Keratinocyte (primary cell): ENCODE data around the gene CHPT1. TPM values are rescaled to one million over a fixed set of nuclear protein-coding genes. Genes with fewer than 3 reads are reported as not detected.

Experiments
- DNase-seq: peaks from one replicate; pipeline ENCODE4 v3.0.0-alpha.2; 2011; ENCODE audit warnings: low read depth, missing footprints, low spot score
- FAIRE-seq: peaks from 2 replicates; lab custom pipeline; 2011; peaks lifted over from hg19 to GRCh38; lab: Jason Lieb, UNC
- H2AFZ ChIP-seq: 2 replicates; pipeline ENCODE4 v1.6.0; 2012; ENCODE audit warnings: low read length, control low read depth, inconsistent platforms; ENCODE audit not compliant: control insufficient read depth
- H3K27ac ChIP-seq: 2 replicates; pipeline ENCODE4 v1.5.1; 2011; ENCODE audit warnings: low read length; ENCODE audit not compliant: control insufficient read depth, insufficient read depth
- H3K27me3 ChIP-seq: 3 replicates; pipeline ENCODE4 v1.6.0; 2011; ENCODE audit warnings: low read length; ENCODE audit not compliant: control insufficient read depth, insufficient read depth; ENCODE audit errors: extremely low read depth
- H3K36me3 ChIP-seq, 2 experiments: 2 replicates in 1 of 2; 3 replicates in 1 of 2; pipeline ENCODE4 v1.5.1; 2011; ENCODE audit warnings: low read length in 2 of 2, mild to moderate bottlenecking in 1 of 2; ENCODE audit not compliant: control insufficient read depth in 2 of 2, insufficient read depth in 2 of 2; ENCODE audit errors: extremely low read depth in 1 of 2
- H3K4me1 ChIP-seq: 3 replicates; pipeline ENCODE4 v1.5.1; 2011; ENCODE audit warnings: low read length; ENCODE audit not compliant: control insufficient read depth, insufficient read depth; ENCODE audit errors: extremely low read depth
- H3K4me2 ChIP-seq: 3 replicates; pipeline ENCODE4 v1.6.0; 2011; ENCODE audit warnings: low read depth, low read length; ENCODE audit not compliant: control insufficient read depth, insufficient read depth; ENCODE audit errors: extremely low read depth
- H3K4me3 ChIP-seq, 3 experiments: fragments of 200-600 bp in 1 of 3; sonication (generic) in 1 of 3; 2 replicates in 2 of 3; 3 replicates in 1 of 3; pipeline ENCODE4 v1.5.1; 2011 to 2016; ENCODE audit warnings: low read length in 3 of 3, mild to moderate bottlenecking in 3 of 3, control low read depth in 2 of 3, inconsistent platforms in 1 of 3, low read depth in 1 of 3, mixed read lengths in 1 of 3, mixed run types in 1 of 3, moderate library complexity in 1 of 3; ENCODE audit not compliant: control insufficient read depth in 2 of 3, insufficient read depth in 2 of 3; ENCODE audit errors: extremely low read depth in 1 of 3
- H3K79me2 ChIP-seq: 2 replicates; pipeline ENCODE4 v1.6.0; 2012; ENCODE audit warnings: low read length; ENCODE audit not compliant: control insufficient read depth, insufficient read depth
- H3K9ac ChIP-seq: 3 replicates; pipeline ENCODE4 v1.6.0; 2011; ENCODE audit warnings: low read length; ENCODE audit not compliant: control insufficient read depth, insufficient read depth; ENCODE audit errors: extremely low read depth
- H3K9me1 ChIP-seq: 3 replicates; pipeline ENCODE4 v1.6.0; 2011; ENCODE audit warnings: low read length; ENCODE audit not compliant: control insufficient read depth, insufficient read depth; ENCODE audit errors: extremely low read depth
- H3K9me3 ChIP-seq: 2 replicates; pipeline ENCODE4 v1.5.1; 2012; ENCODE audit warnings: low read depth, low read length; ENCODE audit not compliant: control insufficient read depth
- H4K20me1 ChIP-seq: 3 replicates; pipeline ENCODE4 v1.6.0; 2011; ENCODE audit warnings: low read length; ENCODE audit not compliant: control insufficient read depth, insufficient read depth; ENCODE audit errors: extremely low read depth
- EZH2 ChIP-seq: IDR thresholded peaks from one replicate; pipeline ENCODE4 v1.6.1; 2012; ENCODE audit warnings: inconsistent platforms, mild to moderate bottlenecking, low read length, moderate library complexity
- dilution Hi-C: fragments of 300-500 bp; cut with MboI; formaldehyde crosslinking; loops from one replicate; pipeline ENCODE4 v1.7.0; 2020; ENCODE audit warnings: low sequenced_read_pairs; ENCODE audit not compliant: extremely low pct_ligation_motif_present
- polyA plus RNA-seq, 5 experiments: library from polyadenylated mRNA; depleted of rRNA in 3 of 5; stranded (reverse) in 3 of 5; stranded (forward) in 1 of 5; unstranded in 1 of 5; fragments of >200 nt; gene quantifications; 1 replicate in 1 of 5; 2 replicates in 3 of 5; 3 replicates in 1 of 5; pipeline versions ENCODE4 v1.2.1 to v1.2.3, GENCODE V29; 2011 to 2012; ENCODE audit warnings: missing spikeins in 2 of 5, low read depth in 1 of 5, low replicate concordance in 1 of 5
- TF ChIP-seq, protein P1 (sequence below), 3 experiments: IDR thresholded peaks in 1 of 3; conservative IDR thresholded peaks in 1 of 3; optimal IDR thresholded peaks in 1 of 3; 2 replicates in 2 of 3; 3 replicates in 1 of 3; pipeline versions ENCODE3 to v1.5.1; 2011; ENCODE audit warnings: low read length in 3 of 3, mild to moderate bottlenecking in 3 of 3, moderate library complexity in 2 of 3, control low read depth in 1 of 3, inconsistent platforms in 1 of 3; ENCODE audit not compliant: insufficient read depth in 2 of 3; ENCODE audit errors: extremely low read depth in 1 of 3

Gene CHPT1
- polyA plus RNA-seq, 1 donor (not counting 4 experiments of a cell fraction or from before 2014, with no cell fraction given): 12.7 TPM

DNA sequence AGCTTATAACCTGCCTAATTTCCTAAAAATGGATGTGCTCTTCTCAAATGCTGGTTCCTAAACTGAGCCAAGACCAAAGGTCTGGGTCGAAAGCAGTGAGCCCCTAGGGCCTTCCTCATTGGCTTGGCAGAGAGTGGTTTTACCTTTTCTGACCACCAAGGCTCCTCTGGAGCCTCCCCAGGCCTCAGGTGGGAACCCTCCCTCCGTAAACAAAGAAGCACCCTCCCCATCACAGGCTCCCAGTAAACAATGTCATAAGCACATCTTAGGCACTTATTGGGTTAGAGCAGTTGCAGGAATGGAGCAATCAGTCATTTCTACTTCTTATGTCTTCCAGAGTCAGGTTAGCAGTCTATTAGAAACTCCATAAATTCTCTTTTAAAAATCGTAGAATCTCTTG, 6.0 kb downstream of the CHPT1 start:
- dilution Hi-C loops: no loop called here
- no peaks in the 10 kb centered on the region for H3K9me3 ChIP-seq
- H3K9me1 ChIP-seq: no peaks in the 10 kb centered on the region
- no peak for DNase-seq
- FAIRE-seq: no peak
- no peak overlapping the region for H3K9ac ChIP-seq
- H3K36me3 ChIP-seq: no peaks in the 10 kb centered on the region
- H3K27me3 ChIP-seq: no peaks in the 10 kb centered on the region
- H3K79me2 ChIP-seq: peaks cover 8% of the 10 kb centered on the region
- peaks cover 4% of the 10 kb centered on the region for H3K4me1 ChIP-seq
- no peak overlapping the region for H2AFZ ChIP-seq
- no peaks in the 10 kb centered on the region for H4K20me1 ChIP-seq
- no peak overlapping the region for H3K27ac ChIP-seq
- no peak overlapping the region for H3K4me3 ChIP-seq
- TF ChIP-seq, protein P1, sequence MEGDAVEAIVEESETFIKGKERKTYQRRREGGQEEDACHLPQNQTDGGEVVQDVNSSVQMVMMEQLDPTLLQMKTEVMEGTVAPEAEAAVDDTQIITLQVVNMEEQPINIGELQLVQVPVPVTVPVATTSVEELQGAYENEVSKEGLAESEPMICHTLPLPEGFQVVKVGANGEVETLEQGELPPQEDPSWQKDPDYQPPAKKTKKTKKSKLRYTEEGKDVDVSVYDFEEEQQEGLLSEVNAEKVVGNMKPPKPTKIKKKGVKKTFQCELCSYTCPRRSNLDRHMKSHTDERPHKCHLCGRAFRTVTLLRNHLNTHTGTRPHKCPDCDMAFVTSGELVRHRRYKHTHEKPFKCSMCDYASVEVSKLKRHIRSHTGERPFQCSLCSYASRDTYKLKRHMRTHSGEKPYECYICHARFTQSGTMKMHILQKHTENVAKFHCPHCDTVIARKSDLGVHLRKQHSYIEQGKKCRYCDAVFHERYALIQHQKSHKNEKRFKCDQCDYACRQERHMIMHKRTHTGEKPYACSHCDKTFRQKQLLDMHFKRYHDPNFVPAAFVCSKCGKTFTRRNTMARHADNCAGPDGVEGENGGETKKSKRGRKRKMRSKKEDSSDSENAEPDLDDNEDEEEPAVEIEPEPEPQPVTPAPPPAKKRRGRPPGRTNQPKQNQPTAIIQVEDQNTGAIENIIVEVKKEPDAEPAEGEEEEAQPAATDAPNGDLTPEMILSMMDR (optimal IDR thresholded peaks at IDR 0.05 in 1 of 3, IDR thresholded peaks at IDR 0.05 in 1 of 3, conservative IDR thresholded peaks at IDR 0.05 in 1 of 3; ENCODE audit: extremely low read depth in 1 of 3, insufficient read depth in 2 of 3, low read length in 3 of 3): no peak
- no peak for TF ChIP-seq EZH2
- H3K4me2 ChIP-seq: no peak overlapping the region

DNA sequence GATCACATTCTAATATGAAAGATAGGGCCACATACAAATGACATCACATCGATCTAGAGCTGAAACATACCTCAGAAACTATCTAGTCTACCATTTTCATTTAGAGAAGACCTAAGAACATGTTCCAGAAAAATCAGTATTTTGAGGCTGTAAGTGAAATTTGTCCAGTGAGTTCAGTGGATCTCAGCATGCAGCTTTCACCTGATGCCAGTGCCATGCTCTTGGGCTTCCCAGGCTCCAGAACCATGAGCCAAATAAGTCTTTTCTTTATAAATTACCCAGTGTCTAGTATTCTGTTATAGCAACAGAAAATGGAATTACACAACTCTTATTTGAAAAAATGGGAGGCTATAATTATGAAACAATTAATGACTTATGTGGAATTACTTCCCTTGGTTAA, 9.0 kb downstream of the CHPT1 start:
- dilution Hi-C loops: no loop called here
- no peak overlapping the region for H3K9ac ChIP-seq
- H3K9me1 ChIP-seq: no peaks in the 10 kb centered on the region
- no peak overlapping the region for H3K4me2 ChIP-seq
- no peaks in the 10 kb centered on the region for H3K27me3 ChIP-seq
- H4K20me1 ChIP-seq: no peaks in the 10 kb centered on the region
- H3K4me1 ChIP-seq: no peaks in the 10 kb centered on the region
- no peak for FAIRE-seq
- DNase-seq: no peak
- no peak overlapping the region for H3K27ac ChIP-seq
- TF ChIP-seq, protein P1 (optimal IDR thresholded peaks at IDR 0.05 in 1 of 3, IDR thresholded peaks at IDR 0.05 in 1 of 3, conservative IDR thresholded peaks at IDR 0.05 in 1 of 3; ENCODE audit: extremely low read depth in 1 of 3, insufficient read depth in 2 of 3, low read length in 3 of 3): no peak
- TF ChIP-seq EZH2: no peak
- H3K36me3 ChIP-seq: no peaks in the 10 kb centered on the region
- H3K9me3 ChIP-seq: no peaks in the 10 kb centered on the region
- H3K79me2 ChIP-seq: peaks cover 4% of the 10 kb centered on the region
- H3K4me3 ChIP-seq: no peak overlapping the region
- no peak overlapping the region for H2AFZ ChIP-seq
